ENCODE results near the gene NEURL1. TPM values are rescaled to one million over a fixed set of nuclear protein-coding genes. Genes with fewer than 3 reads are reported as not detected.

The NEURL1 gene
- 10 to 100 TPM; 11.0 to 19.2 (median 17.6) TPM for total RNA-seq
- polyA plus RNA-seq = 10 to 100 TPM; 36.3 to 69.9 TPM

- 4 to 5% methylated on average over 46 to 65 of the region's 65 CpGs for WGBS, 2 donors
- intact Hi-C loops (cut with DNase I) = no loop called here
- Histone ChIP-seq H3K27me3 (no peaks in the 10 kb centered on the region), H3K9me3 (no peaks in the 10 kb centered on the region), H3K36me3 (no peaks in the 10 kb centered on the region), H3K4me1 (no peaks in the 10 kb centered on the region), H3K4me3 (peak within 1 kb of the TSS; percentile 63 to 83 (median 70)), H3K27ac (peak within 1 kb of the TSS; percentile 51 to 77 (median 63))
- FAIRE-seq (no peak), DNase-seq (peak in 1 of 6 donors; percentile 57), ATAC-seq (peak; percentile 17 to 52 (median 34))
- no peak for TF ChIP-seq CTCF (IDR thresholded peaks at IDR 0.05)
Measured at GRCh38 chr10:103493362-103493915, at the start of gene NEURL1. Gene NEURL1 (plus strand): TSS chr10:103493705. CDS start chr10:103494388, 683 bp downstream.

GRCh38 chr10:103444478-103444877 lies 49.0 kb upstream of the NEURL1 start:
- Histone ChIP-seq H3K27me3 (no peaks in the 10 kb centered on the region), H3K36me3 (peaks cover 3 to 63% (median 34%) of the 10 kb centered on the region in 3 donors), H3K4me1 (no peaks in the 10 kb centered on the region), H3K9me3 (no peaks in the 10 kb centered on the region), H3K27ac (no peak overlapping the region), H3K4me3 (no peak overlapping the region)
- TF ChIP-seq CTCF (IDR thresholded peaks at IDR 0.05) = no peak
- intact Hi-C loops (cut with DNase I) = no loop called here
- FAIRE-seq (no peak), ATAC-seq (no peak), DNase-seq (no peak)
- 80 to 91% methylated on average over 10 of the region's 10 CpGs for WGBS, 2 donors

- 88 to 97% methylated on average over 9 of the region's 9 CpGs for WGBS, 2 donors
- Histone ChIP-seq H3K4me1 (no peaks in the 10 kb centered on the region), H3K36me3 (peaks cover 3 to 54% (median 34%) of the 10 kb centered on the region in 3 donors), H3K27ac (peak overlapping the region in 1 of 4 donors; percentile 28), H3K4me3 (no peak overlapping the region), H3K9me3 (no peaks in the 10 kb centered on the region), H3K27me3 (no peaks in the 10 kb centered on the region)
- TF ChIP-seq CTCF (IDR thresholded peaks at IDR 0.05) = no peak
- intact Hi-C loops (cut with DNase I) = no loop called here
- ATAC-seq (no peak), DNase-seq (no peak), FAIRE-seq (no peak)
Measured at GRCh38 chr10:103445366-103445765, 48.1 kb upstream of the NEURL1 start.

GRCh38 chr10:103445767-103446567 lies 47.5 kb upstream of the NEURL1 start:
- no peaks in the 10 kb centered on the region for H3K9me3 ChIP-seq
- 78 to 81% methylated on average over 12 of the region's 12 CpGs for WGBS, 2 donors
- peaks cover 3 to 48% (median 31%) of the 10 kb centered on the region in 3 donors for H3K36me3 ChIP-seq
- no peak overlapping the region for H3K4me3 ChIP-seq
- no peaks in the 10 kb centered on the region for H3K4me1 ChIP-seq
- FAIRE-seq = no peak
- no peaks in the 10 kb centered on the region for H3K27me3 ChIP-seq
- peak overlapping the region in 1 of 4 donors; percentile 28 for H3K27ac ChIP-seq
- DNase-seq = peak in 1 of 6 donors; percentile 39
- no peak for TF ChIP-seq CTCF (IDR thresholded peaks at IDR 0.05)
- ATAC-seq = peak in 2 of 4 donors; percentile 22 to 38
- intact Hi-C loops (cut with DNase I) = no loop called here

Measured in pancreas (tissue), 10 donors.